Measurements from ENCODE around the gene GSKIP. TPM values are rescaled to one million over a fixed set of nuclear protein-coding genes. Genes with fewer than 3 reads are reported as not detected.

The GSKIP gene, protein sequence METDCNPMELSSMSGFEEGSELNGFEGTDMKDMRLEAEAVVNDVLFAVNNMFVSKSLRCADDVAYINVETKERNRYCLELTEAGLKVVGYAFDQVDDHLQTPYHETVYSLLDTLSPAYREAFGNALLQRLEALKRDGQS
- total RNA-seq, result 10 to 100 TPM; 11.7 to 20.2 (median 14.9) TPM

DNA sequence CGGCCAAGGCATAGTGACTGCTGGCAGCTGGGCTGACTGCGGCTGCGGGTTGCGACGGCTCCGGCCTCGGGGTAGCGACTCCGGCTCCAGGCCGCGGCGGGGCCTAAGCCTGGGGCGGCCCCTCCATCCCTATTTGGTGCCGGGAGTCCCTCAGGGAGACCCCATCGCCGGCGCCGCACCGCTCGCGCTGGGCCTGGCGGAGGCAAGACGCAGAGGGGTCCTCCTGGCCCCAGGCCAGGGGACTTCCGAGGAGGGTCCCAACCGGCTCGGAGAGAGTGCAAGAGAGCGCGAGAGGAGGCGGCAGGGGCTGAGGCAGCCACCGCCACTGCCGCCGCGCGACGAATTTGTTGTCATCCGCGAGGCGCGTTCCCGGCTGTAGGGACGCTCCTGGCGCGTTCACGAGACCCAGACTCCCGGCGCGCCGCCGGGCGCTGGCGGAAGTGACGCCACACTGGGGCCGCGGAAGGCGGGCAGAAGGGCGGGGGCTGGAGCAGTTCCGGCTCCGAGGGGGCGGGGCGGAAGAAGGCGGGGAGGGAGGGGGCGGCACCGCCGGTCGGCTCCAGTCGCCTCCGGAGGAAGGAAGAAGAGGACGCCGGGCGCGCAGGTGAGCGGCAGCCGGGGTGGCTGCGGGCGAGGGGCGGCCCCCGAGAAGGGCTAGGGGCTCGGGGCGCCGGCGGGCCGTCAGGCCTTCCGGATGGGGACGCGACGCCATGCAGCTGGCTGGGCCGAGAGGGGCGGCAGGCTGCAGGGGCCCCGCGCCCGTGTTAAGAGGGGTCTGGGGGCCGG is at the start of gene GSKIP, which contains the start of gene ATG2B:
Gene GSKIP, plus strand, starts transcription at position 562 of the 786 bp plus-strand sequence. CDS start 18,722 bp downstream, outside the sequence.
Gene ATG2B, minus strand, starts transcription at position 377 of the 786 bp plus-strand sequence. Its CDS starts 365 bp downstream, at position 12.
- TF ChIP-seq, protein P1, sequence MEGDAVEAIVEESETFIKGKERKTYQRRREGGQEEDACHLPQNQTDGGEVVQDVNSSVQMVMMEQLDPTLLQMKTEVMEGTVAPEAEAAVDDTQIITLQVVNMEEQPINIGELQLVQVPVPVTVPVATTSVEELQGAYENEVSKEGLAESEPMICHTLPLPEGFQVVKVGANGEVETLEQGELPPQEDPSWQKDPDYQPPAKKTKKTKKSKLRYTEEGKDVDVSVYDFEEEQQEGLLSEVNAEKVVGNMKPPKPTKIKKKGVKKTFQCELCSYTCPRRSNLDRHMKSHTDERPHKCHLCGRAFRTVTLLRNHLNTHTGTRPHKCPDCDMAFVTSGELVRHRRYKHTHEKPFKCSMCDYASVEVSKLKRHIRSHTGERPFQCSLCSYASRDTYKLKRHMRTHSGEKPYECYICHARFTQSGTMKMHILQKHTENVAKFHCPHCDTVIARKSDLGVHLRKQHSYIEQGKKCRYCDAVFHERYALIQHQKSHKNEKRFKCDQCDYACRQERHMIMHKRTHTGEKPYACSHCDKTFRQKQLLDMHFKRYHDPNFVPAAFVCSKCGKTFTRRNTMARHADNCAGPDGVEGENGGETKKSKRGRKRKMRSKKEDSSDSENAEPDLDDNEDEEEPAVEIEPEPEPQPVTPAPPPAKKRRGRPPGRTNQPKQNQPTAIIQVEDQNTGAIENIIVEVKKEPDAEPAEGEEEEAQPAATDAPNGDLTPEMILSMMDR (IDR thresholded peaks at IDR 0.05; ENCODE audit: low read depth), result no peak

DNA sequence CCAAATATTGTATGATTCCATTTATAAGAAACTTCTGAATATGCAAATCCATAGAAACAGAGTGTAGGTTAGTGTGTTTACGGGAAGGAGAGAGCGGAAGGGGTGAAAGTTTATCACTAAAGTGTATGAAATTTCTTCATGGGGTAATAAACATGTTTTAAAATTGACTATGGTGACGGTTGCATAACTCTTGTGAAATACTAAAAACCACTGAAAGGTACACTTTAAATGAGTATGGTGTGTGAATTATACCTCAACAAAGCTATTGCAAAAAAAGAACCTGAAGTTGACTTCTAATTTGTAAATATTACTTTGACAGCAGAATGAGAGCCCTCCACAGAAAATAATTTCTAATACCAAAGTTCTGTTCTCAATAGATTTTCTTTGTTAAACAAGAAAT is 47.2 kb upstream of the GSKIP start:
- TF ChIP-seq, protein P1 (IDR thresholded peaks at IDR 0.05; ENCODE audit: low read depth), result no peak

DNA sequence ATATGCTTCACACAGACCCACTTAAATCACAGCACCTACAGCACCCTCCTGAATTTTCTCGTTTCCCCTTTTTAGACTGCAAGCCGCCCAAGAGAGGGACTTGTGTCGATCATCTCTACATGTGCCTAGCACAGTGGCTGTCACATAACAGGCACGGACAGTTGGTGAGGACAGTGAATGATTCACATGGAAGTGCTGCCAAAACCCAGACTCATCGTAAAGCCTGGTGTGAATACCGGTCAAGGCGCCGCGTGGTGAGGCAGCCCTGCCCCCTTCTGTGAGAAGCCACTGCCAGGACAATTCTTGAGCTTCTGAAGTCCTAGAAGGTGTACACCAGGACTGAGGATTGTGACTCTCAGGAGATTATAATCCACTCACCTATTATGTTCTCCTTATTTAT is 44.5 kb upstream of the GSKIP start:
- TF ChIP-seq, protein P1 (IDR thresholded peaks at IDR 0.05; ENCODE audit: low read depth), result no peak

DNA sequence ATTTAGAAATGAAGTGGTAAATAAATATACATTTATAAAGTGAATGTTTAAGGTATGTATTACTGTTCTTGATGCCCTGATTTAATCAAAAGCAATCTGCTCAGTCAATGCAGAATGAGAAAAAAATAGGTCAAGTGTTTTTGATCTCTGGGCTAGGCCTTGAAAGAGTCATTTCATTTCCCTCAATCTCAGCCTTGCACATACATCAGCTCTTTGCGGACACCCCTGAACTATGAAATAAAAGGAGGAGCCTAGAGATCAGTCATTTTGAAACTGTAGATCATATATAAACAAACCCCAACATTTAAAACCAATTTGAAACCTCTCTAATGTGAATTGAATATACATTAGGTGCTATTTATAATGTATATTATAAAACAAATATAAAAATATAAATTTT is 42.7 kb upstream of the GSKIP start:
- TF ChIP-seq, protein P1 (IDR thresholded peaks at IDR 0.05; ENCODE audit: low read depth), result no peak

DNA sequence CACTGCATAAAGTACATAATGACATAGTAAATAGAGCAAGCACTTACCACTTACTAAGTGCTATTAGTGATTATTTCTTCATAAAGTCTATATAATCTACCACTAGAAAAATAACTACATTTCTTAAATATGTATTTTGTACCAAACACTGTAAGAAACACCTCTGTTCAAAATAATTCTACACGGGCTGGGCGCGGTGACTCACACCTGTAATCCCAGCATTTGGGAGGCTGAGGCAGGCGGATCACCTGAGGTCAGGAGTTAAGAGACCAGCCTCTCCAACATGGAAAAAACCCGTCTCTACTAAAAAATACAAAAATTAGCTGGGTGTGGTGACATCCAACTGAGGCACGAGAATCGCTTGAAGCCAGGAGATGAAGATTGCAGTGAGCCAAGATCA is 39.1 kb upstream of the GSKIP start:
- TF ChIP-seq, protein P1 (IDR thresholded peaks at IDR 0.05; ENCODE audit: low read depth), result no peak

DNA sequence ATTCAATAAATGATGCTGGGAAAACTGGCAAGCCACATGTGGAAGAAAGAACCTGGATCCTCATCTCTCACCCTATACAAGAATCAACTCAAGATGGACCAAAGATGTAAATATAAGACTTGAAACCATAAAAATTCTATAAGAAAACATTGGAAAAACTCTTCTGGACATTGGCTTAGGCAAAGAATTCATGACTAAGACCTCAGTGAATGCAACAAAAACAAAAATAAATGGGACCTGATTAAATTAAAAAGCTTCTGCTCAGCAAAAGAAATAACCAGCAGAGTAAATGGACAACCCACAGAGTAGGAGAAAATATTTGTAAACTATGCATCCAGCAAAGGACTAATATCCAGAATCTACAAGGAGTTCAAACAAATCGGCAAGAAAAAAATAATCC is 24.8 kb upstream of the GSKIP start:
- TF ChIP-seq, protein P1 (IDR thresholded peaks at IDR 0.05; ENCODE audit: low read depth), result no peak

DNA sequence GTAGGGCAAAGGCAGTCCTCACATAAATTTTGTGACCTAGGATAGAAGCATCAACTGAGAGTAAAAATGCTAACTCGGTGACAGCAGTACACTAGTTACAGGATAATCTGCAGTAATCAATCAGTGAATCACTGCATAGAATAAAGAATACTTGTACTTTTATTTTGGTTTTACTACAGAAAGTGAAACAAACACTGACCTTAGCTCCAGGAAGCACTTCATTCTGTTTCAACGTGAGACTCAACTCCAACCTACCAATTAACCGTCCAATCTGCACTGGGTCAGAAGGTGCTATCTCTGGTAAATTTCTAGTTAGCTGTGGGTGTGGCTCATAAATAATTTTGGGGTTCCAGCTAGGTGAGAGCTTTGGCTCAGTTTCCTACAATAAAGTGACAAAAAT is 22.0 kb upstream of the GSKIP start:
- TF ChIP-seq, protein P1 (IDR thresholded peaks at IDR 0.05; ENCODE audit: low read depth), result no peak

All from subcutaneous adipose tissue (tissue), 4 donors.